SU-DHL-6 (cell line): ENCODE results near the gene MT1A.

Experiments
- CTCF ChIP-seq: fragments of 200-600 bp; sonication (generic); IDR thresholded peaks from one replicate; pipeline ENCODE4 v1.5.1; 2017; ENCODE audit warnings: antibody characterized with exemption, mild to moderate bottlenecking, low read length, moderate library complexity; ENCODE audit not compliant: insufficient read depth, poor library complexity, severe bottlenecking
- EZH2phosphoT487 ChIP-seq: fragments of 200-600 bp; sonication (generic), shearing (Covaris generic); conservative IDR thresholded peaks from 2 replicates; pipeline ENCODE4 v1.6.1; 2018; ENCODE audit warnings: mild to moderate bottlenecking, antibody characterized with exemption, low read length, moderate library complexity, mixed read lengths

- TF ChIP-seq CTCF = no peak
- TF ChIP-seq EZH2phosphoT487 = no peak
Measured at GRCh38 chr16:56610017-56610608, 28.4 kb upstream of the MT1A start.
